ENCODE measurements around the gene TSGA10IP. TPM values are rescaled to one million over a fixed set of nuclear protein-coding genes. Genes with fewer than 3 reads are reported as not detected.

TSGA10IP gene
- total RNA-seq, 4 donors from 2014 or later: not detected

- Histone ChIP-seq H3K4me3 (no peak overlapping the region), H3K27ac (peak overlapping the region in 2 of 4 donors; percentile 1 to 8), H3K4me1 (peaks cover 0 to 60% (median 40%) of the 10 kb centered on the region in 3 donors), H3K9me3 (no peaks in the 10 kb centered on the region), H3K27me3 (no peaks in the 10 kb centered on the region), H3K36me3 (peaks cover 0 to 8% of the 10 kb centered on the region in 2 donors)
- ATAC-seq: no peak
- TF ChIP-seq POLR2AphosphoS5 (IDR thresholded peaks at IDR 0.05) (no peak), CTCF (IDR thresholded peaks at IDR 0.05) (no peak), EP300 (IDR thresholded peaks at IDR 0.05) (no peak), POLR2A (IDR thresholded peaks at IDR 0.05) (no peak)
- WGBS, 2 donors (ENCODE audit: low coverage in 1 of 2): 31% methylated on average over 2 of the region's 4 CpGs; no CpG with 5 or more reads in 1 of the 2 donors
Measured at GRCh38 chr11:65912845-65913244, 32.4 kb upstream of the TSGA10IP start.

- Histone ChIP-seq H3K27ac (peak overlapping the region; percentile 66 to 98 (median 97)), H3K36me3 (peaks cover 0 to 8% of the 10 kb centered on the region in 2 donors), H3K4me1 (peaks cover 0 to 69% (median 45%) of the 10 kb centered on the region in 3 donors), H3K9me3 (no peaks in the 10 kb centered on the region), H3K4me3 (no peak overlapping the region), H3K27me3 (no peaks in the 10 kb centered on the region)
- TF ChIP-seq EP300 (IDR thresholded peaks at IDR 0.05) (no peak), CTCF (IDR thresholded peaks at IDR 0.05) (no peak), POLR2AphosphoS5 (IDR thresholded peaks at IDR 0.05) (no peak), POLR2A (IDR thresholded peaks at IDR 0.05) (no peak)
- no peak for ATAC-seq
- WGBS, 2 donors (ENCODE audit: low coverage in 1 of 2): 60 to 80% methylated on average over 1 to 4 of the region's 10 CpGs
Measured at GRCh38 chr11:65915101-65915820, 30.0 kb upstream of the TSGA10IP start.

GRCh38 chr11:65915821-65916251 is 29.4 kb upstream of the TSGA10IP start:
- H3K4me1 ChIP-seq: peaks cover 0 to 74% (median 51%) of the 10 kb centered on the region in 3 donors
- no peak for TF ChIP-seq EP300 (IDR thresholded peaks at IDR 0.05)
- TF ChIP-seq POLR2AphosphoS5 (IDR thresholded peaks at IDR 0.05): peak; percentile 96
- H3K9me3 ChIP-seq: no peaks in the 10 kb centered on the region
- H3K4me3 ChIP-seq: peak overlapping the region in 1 of 2 donors; percentile 8
- ATAC-seq: peak; percentile 77
- peaks cover 0 to 11% of the 10 kb centered on the region in 2 donors for H3K36me3 ChIP-seq
- no peaks in the 10 kb centered on the region for H3K27me3 ChIP-seq
- peak overlapping the region; percentile 66 to 98 (median 97) for H3K27ac ChIP-seq
- whole genome bisulfite sequencing, 2 donors (ENCODE audit: low coverage in 1 of 2): 0 to 33% methylated on average over 1 to 3 of the region's 13 CpGs

- Histone ChIP-seq H3K4me3 (no peak overlapping the region), H3K4me1 (peaks cover 0 to 76% (median 50%) of the 10 kb centered on the region in 3 donors), H3K9me3 (no peaks in the 10 kb centered on the region), H3K27ac (peak overlapping the region; percentile 66 to 98 (median 97)), H3K36me3 (peaks cover 0 to 17% of the 10 kb centered on the region in 2 donors), H3K27me3 (no peaks in the 10 kb centered on the region)
- TF ChIP-seq EP300 (IDR thresholded peaks at IDR 0.05) (no peak), POLR2A (IDR thresholded peaks at IDR 0.05) (no peak), CTCF (IDR thresholded peaks at IDR 0.05) (no peak), POLR2AphosphoS5 (IDR thresholded peaks at IDR 0.05) (no peak)
- WGBS, 2 donors (ENCODE audit: low coverage in 1 of 2): 60 to 67% methylated on average over 1 to 3 of the region's 7 CpGs
- no peak for ATAC-seq
Measured at GRCh38 chr11:65916391-65916790, 28.9 kb upstream of the TSGA10IP start.

GRCh38 chr11:65917077-65917433 is 28.2 kb upstream of the TSGA10IP start:
- TF ChIP-seq POLR2AphosphoS5 (IDR thresholded peaks at IDR 0.05) (no peak), EP300 (IDR thresholded peaks at IDR 0.05) (no peak), CTCF (IDR thresholded peaks at IDR 0.05) (no peak), POLR2A (IDR thresholded peaks at IDR 0.05) (no peak)
- Histone ChIP-seq H3K27ac (peak overlapping the region in 3 of 4 donors; percentile 97 to 98 (median 97)), H3K4me1 (peaks cover 0 to 71% (median 44%) of the 10 kb centered on the region in 3 donors), H3K4me3 (peak overlapping the region in 1 of 2 donors; percentile 99), H3K9me3 (no peaks in the 10 kb centered on the region), H3K27me3 (no peaks in the 10 kb centered on the region), H3K36me3 (peaks cover 0 to 24% of the 10 kb centered on the region in 2 donors)
- ATAC-seq: no peak
- 75 to 100% methylated on average over 2 of the region's 3 CpGs for WGBS, 2 donors (ENCODE audit: low coverage in 1 of 2)

Measured in gastroesophageal sphincter (tissue), 4 donors.